NB4 (cell line): ENCODE results near the gene ARHGEF17.

Experiments used
- POLR2A ChIP-seq: IDR thresholded peaks from 2 replicates; pipeline ENCODE4 v1.6.1; 2011; ENCODE audit warnings: mild to moderate bottlenecking; ENCODE audit not compliant: insufficient read length; ENCODE audit errors: extremely low read depth
- TF ChIP-seq, protein P1 (sequence below): IDR thresholded peaks from one replicate; pipeline ENCODE4 v1.5.1; 2012; ENCODE audit warnings: low read depth, low read length
- TF ChIP-seq, protein P2 (sequence below): IDR thresholded peaks from 2 replicates; pipeline ENCODE4 v1.6.1; 2011; ENCODE audit warnings: low read depth, low read length

DNA sequence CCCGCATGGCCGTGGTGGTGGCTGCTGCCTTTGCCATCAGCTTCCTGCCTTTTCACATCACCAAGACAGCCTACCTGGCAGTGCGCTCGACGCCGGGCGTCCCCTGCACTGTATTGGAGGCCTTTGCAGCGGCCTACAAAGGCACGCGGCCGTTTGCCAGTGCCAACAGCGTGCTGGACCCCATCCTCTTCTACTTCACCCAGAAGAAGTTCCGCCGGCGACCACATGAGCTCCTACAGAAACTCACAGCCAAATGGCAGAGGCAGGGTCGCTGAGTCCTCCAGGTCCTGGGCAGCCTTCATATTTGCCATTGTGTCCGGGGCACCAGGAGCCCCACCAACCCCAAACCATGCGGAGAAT is 10.9 kb upstream of the ARHGEF17 start:
- TF ChIP-seq, protein P1, sequence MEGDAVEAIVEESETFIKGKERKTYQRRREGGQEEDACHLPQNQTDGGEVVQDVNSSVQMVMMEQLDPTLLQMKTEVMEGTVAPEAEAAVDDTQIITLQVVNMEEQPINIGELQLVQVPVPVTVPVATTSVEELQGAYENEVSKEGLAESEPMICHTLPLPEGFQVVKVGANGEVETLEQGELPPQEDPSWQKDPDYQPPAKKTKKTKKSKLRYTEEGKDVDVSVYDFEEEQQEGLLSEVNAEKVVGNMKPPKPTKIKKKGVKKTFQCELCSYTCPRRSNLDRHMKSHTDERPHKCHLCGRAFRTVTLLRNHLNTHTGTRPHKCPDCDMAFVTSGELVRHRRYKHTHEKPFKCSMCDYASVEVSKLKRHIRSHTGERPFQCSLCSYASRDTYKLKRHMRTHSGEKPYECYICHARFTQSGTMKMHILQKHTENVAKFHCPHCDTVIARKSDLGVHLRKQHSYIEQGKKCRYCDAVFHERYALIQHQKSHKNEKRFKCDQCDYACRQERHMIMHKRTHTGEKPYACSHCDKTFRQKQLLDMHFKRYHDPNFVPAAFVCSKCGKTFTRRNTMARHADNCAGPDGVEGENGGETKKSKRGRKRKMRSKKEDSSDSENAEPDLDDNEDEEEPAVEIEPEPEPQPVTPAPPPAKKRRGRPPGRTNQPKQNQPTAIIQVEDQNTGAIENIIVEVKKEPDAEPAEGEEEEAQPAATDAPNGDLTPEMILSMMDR, result no peak
- TF ChIP-seq, protein P2, sequence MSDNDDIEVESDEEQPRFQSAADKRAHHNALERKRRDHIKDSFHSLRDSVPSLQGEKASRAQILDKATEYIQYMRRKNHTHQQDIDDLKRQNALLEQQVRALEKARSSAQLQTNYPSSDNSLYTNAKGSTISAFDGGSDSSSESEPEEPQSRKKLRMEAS, result no peak
- no peak for TF ChIP-seq POLR2A
